ENCODE data around the gene CABP1. TPM values are rescaled to one million over a fixed set of nuclear protein-coding genes. Genes with fewer than 3 reads are reported as not detected.

The CABP1 gene
- total and polyA plus RNA-seq, 7 donors = 1.6 to 4.8 (median 2.3) TPM

DNA sequence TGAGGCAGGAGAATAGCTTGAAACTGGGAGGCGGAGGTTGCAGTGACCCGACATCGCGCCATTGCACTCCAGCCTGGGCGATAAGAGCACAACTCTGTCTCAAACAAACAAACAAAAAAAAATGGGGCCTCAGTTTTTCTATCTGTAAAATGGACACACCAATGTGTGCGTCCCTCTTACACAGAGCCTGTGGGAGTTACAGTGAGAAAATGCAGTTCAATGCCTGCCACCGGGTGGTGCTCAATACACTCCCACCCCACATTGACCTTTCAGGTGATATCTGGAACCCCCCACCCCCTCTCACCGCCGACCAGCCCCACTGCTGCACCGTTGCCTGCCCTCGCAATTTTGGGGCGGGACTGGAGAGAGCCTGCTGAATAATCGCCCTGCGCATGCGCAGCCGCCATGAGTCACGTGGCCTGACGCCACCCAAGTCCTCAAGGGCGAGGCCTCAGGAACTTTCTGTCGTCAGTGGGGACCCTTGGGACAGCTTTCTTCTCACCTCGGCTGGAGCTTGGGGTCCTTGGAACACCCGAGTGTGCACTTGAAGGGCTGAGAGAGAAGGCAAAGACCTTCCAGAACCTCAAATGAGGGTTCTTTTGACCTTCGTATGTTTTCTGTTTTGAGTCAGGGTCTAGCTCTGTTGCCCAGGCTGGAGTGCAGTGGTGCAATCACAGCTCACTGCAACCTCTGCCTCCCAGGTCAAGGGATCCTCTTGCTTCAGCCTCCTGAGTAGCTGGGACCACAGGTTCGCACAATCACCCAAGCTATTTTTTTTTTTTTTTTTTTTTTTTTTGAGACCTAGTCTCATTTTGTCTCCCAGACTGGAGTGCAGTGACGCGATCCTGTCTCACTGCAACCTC lies 14.6 kb upstream of the CABP1 start:
- Histone ChIP-seq H3K27me3 (ENCODE audit: insufficient read depth in 3 of 3, low read length in 2 of 3) (peaks cover 0 to 1% (median 0%) of the 10 kb centered on the region in 3 donors), H3K9me3 (no peaks in the 10 kb centered on the region), H3K4me3 (no peak overlapping the region), H3K27ac (no peak overlapping the region), H3K4me1 (no peaks in the 10 kb centered on the region), H3K36me3 (ENCODE audit: insufficient read depth in 1 of 2, low read depth in 1 of 2) (no peaks in the 10 kb centered on the region)
- no peak for DNase-seq
- WGBS, 3 donors = 74 to 79% (median 78%) methylated on average over 25 to 26 of the region's 26 CpGs
- intact Hi-C loops (cut with DNase I) = no loop called here
- TF ChIP-seq, protein P1, sequence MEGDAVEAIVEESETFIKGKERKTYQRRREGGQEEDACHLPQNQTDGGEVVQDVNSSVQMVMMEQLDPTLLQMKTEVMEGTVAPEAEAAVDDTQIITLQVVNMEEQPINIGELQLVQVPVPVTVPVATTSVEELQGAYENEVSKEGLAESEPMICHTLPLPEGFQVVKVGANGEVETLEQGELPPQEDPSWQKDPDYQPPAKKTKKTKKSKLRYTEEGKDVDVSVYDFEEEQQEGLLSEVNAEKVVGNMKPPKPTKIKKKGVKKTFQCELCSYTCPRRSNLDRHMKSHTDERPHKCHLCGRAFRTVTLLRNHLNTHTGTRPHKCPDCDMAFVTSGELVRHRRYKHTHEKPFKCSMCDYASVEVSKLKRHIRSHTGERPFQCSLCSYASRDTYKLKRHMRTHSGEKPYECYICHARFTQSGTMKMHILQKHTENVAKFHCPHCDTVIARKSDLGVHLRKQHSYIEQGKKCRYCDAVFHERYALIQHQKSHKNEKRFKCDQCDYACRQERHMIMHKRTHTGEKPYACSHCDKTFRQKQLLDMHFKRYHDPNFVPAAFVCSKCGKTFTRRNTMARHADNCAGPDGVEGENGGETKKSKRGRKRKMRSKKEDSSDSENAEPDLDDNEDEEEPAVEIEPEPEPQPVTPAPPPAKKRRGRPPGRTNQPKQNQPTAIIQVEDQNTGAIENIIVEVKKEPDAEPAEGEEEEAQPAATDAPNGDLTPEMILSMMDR (IDR thresholded peaks at IDR 0.05) = no peak
- ATAC-seq = no peak

DNA sequence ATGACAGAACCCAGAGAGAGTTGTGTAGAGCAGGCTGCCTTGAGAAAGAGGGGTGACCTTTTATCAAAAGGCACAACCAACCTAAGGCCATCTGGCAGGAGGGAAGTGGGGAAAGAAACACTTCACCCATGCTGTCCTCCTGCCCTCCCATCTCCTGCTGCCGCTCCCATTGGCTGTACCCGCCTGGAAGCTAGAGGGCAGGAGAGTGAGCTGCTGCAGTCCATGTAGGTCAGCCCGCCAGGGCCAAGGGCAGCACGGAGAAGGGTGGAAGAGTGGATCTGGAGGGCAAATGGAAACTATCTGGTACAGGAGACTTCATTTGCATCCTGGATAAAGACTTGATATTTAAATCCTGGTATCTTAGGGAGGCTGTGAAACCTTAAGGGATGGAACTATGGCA lies 11.5 kb upstream of the CABP1 start:
- ATAC-seq = peak in 1 of 4 donors; percentile 40
- Histone ChIP-seq H3K9me3 (no peaks in the 10 kb centered on the region), H3K4me1 (no peaks in the 10 kb centered on the region), H3K4me3 (no peak overlapping the region), H3K36me3 (ENCODE audit: insufficient read depth in 1 of 2, low read depth in 1 of 2) (no peaks in the 10 kb centered on the region), H3K27ac (no peak overlapping the region), H3K27me3 (ENCODE audit: insufficient read depth in 3 of 3, low read length in 2 of 3) (no peaks in the 10 kb centered on the region)
- intact Hi-C loops (cut with DNase I) = no loop called here
- no peak for DNase-seq
- WGBS, 3 donors = 29 to 42% (median 37%) methylated on average over 4 of the region's 4 CpGs
- TF ChIP-seq, protein P1 (IDR thresholded peaks at IDR 0.05) = no peak

DNA sequence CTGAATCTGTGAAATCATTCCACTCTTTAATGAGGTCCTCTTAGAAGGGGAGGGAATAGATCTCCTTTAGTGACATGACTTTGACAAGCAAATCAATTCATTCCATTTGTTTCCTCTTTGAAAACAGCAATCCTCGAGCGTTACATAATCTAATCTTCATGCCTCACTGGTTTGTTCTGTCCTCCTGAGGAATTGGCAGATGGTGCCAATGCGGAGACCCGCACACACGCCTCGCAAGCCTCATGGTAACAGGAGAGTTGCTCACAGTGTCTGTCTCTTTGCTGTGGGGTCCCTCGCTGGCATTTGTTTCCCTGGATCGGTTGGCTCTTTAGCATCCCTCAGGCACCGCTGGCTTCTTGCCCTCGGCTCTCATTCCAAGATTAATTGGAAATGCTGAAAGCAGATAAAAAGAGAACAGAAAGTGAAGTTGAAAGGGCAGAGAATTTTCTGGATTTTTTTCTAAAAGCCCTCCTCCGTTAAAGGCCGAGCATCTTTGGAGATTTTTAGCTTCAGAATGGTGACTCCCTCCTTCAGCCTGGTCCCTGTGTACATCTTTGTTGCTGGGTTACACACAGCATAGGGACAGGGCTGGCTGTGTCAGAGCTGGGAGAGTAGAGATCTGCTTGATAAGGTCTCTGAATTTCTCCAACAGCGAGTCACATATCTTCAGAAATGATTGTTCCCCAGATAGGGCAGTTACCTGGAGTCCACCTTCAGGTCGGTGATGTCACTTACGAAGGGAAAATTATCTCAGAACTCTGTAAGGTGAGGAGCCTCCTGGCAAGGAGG lies 10.1 kb upstream of the CABP1 start:
- WGBS, 3 donors = 54 to 72% (median 57%) methylated on average over 15 of the region's 15 CpGs
- no peak overlapping the region for H3K27ac ChIP-seq
- no peak for DNase-seq

DNA sequence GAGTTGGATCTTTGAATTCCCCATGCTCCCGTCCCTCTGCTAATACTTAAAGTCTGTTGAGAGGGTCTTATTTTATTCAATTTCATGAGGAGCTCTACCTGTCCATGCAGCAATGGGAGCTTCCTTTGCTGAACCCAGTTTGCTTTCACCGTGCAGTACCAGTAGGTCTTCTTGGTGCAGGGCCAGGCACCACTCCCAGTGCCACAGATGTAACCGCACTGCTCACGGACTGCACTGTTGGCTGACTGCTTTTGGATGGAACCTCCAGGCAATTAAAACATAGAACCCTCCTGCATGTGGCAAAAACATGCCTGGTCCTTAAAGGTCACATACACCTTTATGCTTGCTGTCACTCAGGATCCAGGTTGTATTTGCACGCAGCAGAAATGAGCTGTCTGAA lies 9.3 kb upstream of the CABP1 start:
- intact Hi-C loops (cut with DNase I) = no loop called here
- Histone ChIP-seq H3K36me3 (ENCODE audit: insufficient read depth in 1 of 2, low read depth in 1 of 2) (no peaks in the 10 kb centered on the region), H3K4me3 (no peak overlapping the region), H3K27me3 (ENCODE audit: insufficient read depth in 3 of 3, low read length in 2 of 3) (no peaks in the 10 kb centered on the region), H3K27ac (no peak overlapping the region), H3K9me3 (no peaks in the 10 kb centered on the region), H3K4me1 (no peaks in the 10 kb centered on the region)
- ATAC-seq (no peak), DNase-seq (no peak)
- 51 to 68% (median 60%) methylated on average over 5 of the region's 5 CpGs for WGBS, 3 donors
- TF ChIP-seq, protein P1 (IDR thresholded peaks at IDR 0.05) = no peak

More for the DNA sequence above, 10.1 kb upstream of the CABP1 start:
- ATAC-seq = no peak
- Histone ChIP-seq H3K27me3 (ENCODE audit: insufficient read depth in 3 of 3, low read length in 2 of 3) (no peaks in the 10 kb centered on the region), H3K4me1 (no peaks in the 10 kb centered on the region), H3K4me3 (no peak overlapping the region), H3K9me3 (no peaks in the 10 kb centered on the region), H3K36me3 (ENCODE audit: insufficient read depth in 1 of 2, low read depth in 1 of 2) (no peaks in the 10 kb centered on the region)
- TF ChIP-seq, protein P1 (IDR thresholded peaks at IDR 0.05) = no peak
- intact Hi-C loops (cut with DNase I) = no loop called here

Measured in psoas muscle (tissue), 8 donors.